Stomach (tissue), 9 donors: ENCODE data around the gene IFITM10. TPM values are rescaled to one million over a fixed set of nuclear protein-coding genes. Genes with fewer than 3 reads are reported as not detected.
A peak's percentile ranks its signal among the peaks of the same experiment; 100 is the strongest.

Source experiments
- DNase-seq, 2 donors: peaks; one replicate each; pipeline versions ENCODE4 v3.0.0 to v3.0.0-alpha.2; 2013 to 2019
- H3K27ac ChIP-seq, 5 donors: fragments of 200-600 bp in 4 of 5; sonication (generic) in 4 of 5; one replicate each; pipeline ENCODE4 v1.5.1; 2013 to 2019; ENCODE audit warnings: mild to moderate bottlenecking in 1 of 5, moderate library complexity in 1 of 5
- H3K27me3 ChIP-seq, 3 donors: fragments of 200-600 bp; sonication (generic); one replicate each; pipeline ENCODE4 v1.5.1; 2017 to 2019; ENCODE audit warnings: mixed run types in 1 of 3
- H3K36me3 ChIP-seq, 4 donors: fragments of 200-600 bp; sonication (generic); 1 replicate in 3 of 4; 2 replicates in 1 of 4; pipeline ENCODE4 v1.5.1; 2016 to 2019
- H3K4me1 ChIP-seq, 4 donors: fragments of 200-600 bp; sonication (generic); one replicate each; pipeline ENCODE4 v1.5.1; 2016 to 2019
- H3K4me3 ChIP-seq, 4 donors: fragments of 200-600 bp; sonication (generic) in 3 of 4; one replicate each; pipeline ENCODE4 v1.5.1; 2016 to 2019; ENCODE audit warnings: mild to moderate bottlenecking in 1 of 4
- H3K9me3 ChIP-seq, 4 donors: fragments of 200-600 bp; sonication (generic); one replicate each; pipeline ENCODE4 v1.5.1; 2016 to 2019
- CTCF ChIP-seq, 7 experiments: fragments of 450-650 bp in 4 of 7; fragments of 200-600 bp in 3 of 7; sonication (generic) in 3 of 7; IDR thresholded peaks; one replicate each; pipeline ENCODE4 v1.5.1; 2016 to 2019; ENCODE audit warnings: antibody characterized with exemption in 7 of 7, control low read depth in 2 of 7, mild to moderate bottlenecking in 1 of 7
- EP300 ChIP-seq: sonication (generic); formaldehyde crosslinking; IDR thresholded peaks from one replicate; pipeline ENCODE4 v1.6.1; 2017; ENCODE audit warnings: antibody characterized with exemption
- POLR2A ChIP-seq, 4 donors: fragments of 450-650 bp; IDR thresholded peaks; one replicate each; pipeline ENCODE4 v1.6.1; 2016; ENCODE audit warnings: antibody characterized with exemption in 4 of 4, control low read depth in 2 of 4, mild to moderate bottlenecking in 1 of 4, moderate library complexity in 1 of 4
- POLR2AphosphoS5 ChIP-seq, 3 donors: sonication (generic); formaldehyde crosslinking; IDR thresholded peaks; one replicate each; pipeline ENCODE4 v1.6.1; 2016; ENCODE audit warnings: antibody characterized with exemption in 3 of 3
- WGBS, 5 donors: extraction: QIAGEN DNeasy Blood & Tissue Kit in 3 of 5; methylation state at CpG; one replicate each; pipeline versions ENCODE4 v1.1.5 to v1.1.7; 2013 to 2018; 5-methylcytosine and 5-hydroxymethylcytosine counted together
- intact Hi-C: fragments of 100-400 bp; cut with DNase I; formaldehyde crosslinking; loops from one replicate; pipeline ENCODE4 v1.15.1; 2023; ENCODE audit warnings: low total_unique reads
- polyA plus RNA-seq, 3 donors: library from polyadenylated mRNA; stranded (reverse); fragments of 200-250 nt; gene quantifications; one replicate each; pipeline ENCODE4 v1.2.3, GENCODE V29; 2013
- total RNA-seq, 5 donors: library from RNA; depleted of rRNA; stranded (reverse); fragments of >200 nt; gene quantifications; one replicate each; pipeline versions ENCODE4 v1.1.0 to v1.2.3, GENCODE V29; 2014 to 2016
- donor health status: healthy with polysubstance abuse.
- donor health status: Bipolar disorder and iron deficiency.
- donor health status: healthy.

Gene IFITM10
- total and polyA plus RNA-seq, 8 donors: 0.19 to 1.1 (median 0.84) TPM; not detected in 4

- Histone ChIP-seq H3K36me3 (no peaks in the 10 kb centered on the region), H3K27me3 (peaks cover 0 to 9% (median 0%) of the 10 kb centered on the region in 3 donors), H3K27ac (peak overlapping the region in 2 of 5 donors; percentile 38 to 54), H3K4me1 (peaks cover 10 to 57% (median 12%) of the 10 kb centered on the region in 4 donors), H3K4me3 (no peak overlapping the region), H3K9me3 (peaks cover 0 to 4% (median 0%) of the 10 kb centered on the region in 4 donors)
- no peak for TF ChIP-seq CTCF (IDR thresholded peaks at IDR 0.05)
- TF ChIP-seq POLR2AphosphoS5 (IDR thresholded peaks at IDR 0.05): no peak
- no peak for TF ChIP-seq POLR2A (IDR thresholded peaks at IDR 0.05)
- no peak for TF ChIP-seq EP300
- DNase-seq: peak in 1 of 2 donors; percentile 0
- intact Hi-C loops: no loop called here
- WGBS, 5 donors: 88 to 95% (median 91%) methylated on average over 5 of the region's 5 CpGs
These were observed 26.7 kb upstream of the IFITM10 start for GRCh38 chr11:1776944-1777715.

GRCh38 chr11:1776331-1776851 is 26.0 kb upstream of the IFITM10 start:
- no peak for TF ChIP-seq POLR2A (IDR thresholded peaks at IDR 0.05)
- TF ChIP-seq EP300: no peak
- TF ChIP-seq POLR2AphosphoS5 (IDR thresholded peaks at IDR 0.05): no peak
- no peak for TF ChIP-seq CTCF (IDR thresholded peaks at IDR 0.05)
- H3K4me3 ChIP-seq: no peak overlapping the region
- peaks cover 0 to 9% (median 0%) of the 10 kb centered on the region in 3 donors for H3K27me3 ChIP-seq
- no peaks in the 10 kb centered on the region for H3K36me3 ChIP-seq
- H3K9me3 ChIP-seq: peaks cover 0 to 4% (median 0%) of the 10 kb centered on the region in 4 donors
- no peak for DNase-seq
- 82 to 94% (median 90%) methylated on average over 7 to 11 of the region's 11 CpGs for WGBS, 5 donors
- no peak overlapping the region for H3K27ac ChIP-seq
- intact Hi-C loops: no loop called here
- H3K4me1 ChIP-seq: peaks cover 10 to 57% (median 14%) of the 10 kb centered on the region in 4 donors

- no peak overlapping the region for H3K4me3 ChIP-seq
- no peaks in the 10 kb centered on the region for H3K36me3 ChIP-seq
- H3K9me3 ChIP-seq: peaks cover 0 to 4% (median 0%) of the 10 kb centered on the region in 4 donors
- TF ChIP-seq CTCF (IDR thresholded peaks at IDR 0.05) (no peak), POLR2A (IDR thresholded peaks at IDR 0.05) (no peak), POLR2AphosphoS5 (IDR thresholded peaks at IDR 0.05) (no peak), EP300 (no peak)
- peaks cover 0 to 9% (median 0%) of the 10 kb centered on the region in 3 donors for H3K27me3 ChIP-seq
- H3K4me1 ChIP-seq: peaks cover 10 to 47% (median 14%) of the 10 kb centered on the region in 4 donors
- intact Hi-C loops: no loop called here
- H3K27ac ChIP-seq: no peak overlapping the region
- no peak for DNase-seq
- 75 to 88% (median 83%) methylated on average over 12 of the region's 12 CpGs for WGBS, 5 donors
These were observed 24.5 kb upstream of the IFITM10 start for GRCh38 chr11:1774886-1775285.

GRCh38 chr11:1773994-1774550 is 23.7 kb upstream of the IFITM10 start:
- H3K27me3 ChIP-seq: peaks cover 0 to under 1% (median 0%) of the 10 kb centered on the region in 3 donors
- peaks cover 10 to 41% (median 14%) of the 10 kb centered on the region in 4 donors for H3K4me1 ChIP-seq
- no peak overlapping the region for H3K4me3 ChIP-seq
- TF ChIP-seq POLR2A (IDR thresholded peaks at IDR 0.05): no peak
- no peak for TF ChIP-seq POLR2AphosphoS5 (IDR thresholded peaks at IDR 0.05)
- TF ChIP-seq CTCF (IDR thresholded peaks at IDR 0.05): no peak
- no peak for TF ChIP-seq EP300
- no peak overlapping the region for H3K27ac ChIP-seq
- no peaks in the 10 kb centered on the region for H3K36me3 ChIP-seq
- whole genome bisulfite sequencing, 5 donors: 86 to 96% (median 93%) methylated on average over 11 of the region's 11 CpGs
- peaks cover 0 to 4% (median 0%) of the 10 kb centered on the region in 4 donors for H3K9me3 ChIP-seq
- DNase-seq: no peak
- intact Hi-C loops: no loop called here
